Neural crest cell (in vitro differentiated cells): ENCODE results near the gene MAMSTR. TPM values are rescaled to one million over a fixed set of nuclear protein-coding genes. Genes with fewer than 3 reads are reported as not detected.

Experiments used
- DNase-seq: peaks from one replicate; pipeline ENCODE4 v3.0.0; 2021; ENCODE audit warnings: low read depth, mixed read lengths, low spot score
- H3K27ac Mint-ChIP-seq: one replicate; pipeline ENCODE4 v1.8.0; 2021; ENCODE audit warnings: mild to moderate bottlenecking, mixed read lengths; ENCODE audit not compliant: unreplicated experiment
- H3K27me3 Mint-ChIP-seq: 2 replicates; pipeline ENCODE4 v1.8.0; 2021; ENCODE audit warnings: low read depth, mild to moderate bottlenecking, mixed read lengths
- H3K36me3 Mint-ChIP-seq: 2 replicates; pipeline ENCODE4 v1.8.0; 2021; ENCODE audit warnings: low read depth, mild to moderate bottlenecking, mixed read lengths
- H3K4me1 Mint-ChIP-seq: 2 replicates; pipeline ENCODE4 v1.8.0; 2021; ENCODE audit warnings: mixed read lengths
- H3K4me3 Mint-ChIP-seq: one replicate; pipeline ENCODE4 v1.8.0; 2021; ENCODE audit warnings: mild to moderate bottlenecking, mixed read lengths
- H3K9me3 Mint-ChIP-seq: 2 replicates; pipeline ENCODE4 v1.8.0; 2021; ENCODE audit warnings: mixed read lengths
- total RNA-seq: library from RNA; stranded (reverse); gene quantifications from 2 replicates; pipeline ENCODE4 v1.2.1, GENCODE V29; 2021
- TF ChIP-seq, protein P1 (sequence below): fragments of 200-600 bp; sonication (generic); conservative IDR thresholded peaks from 2 replicates; pipeline ENCODE4 v1.5.0; 2021; ENCODE audit warnings: antibody characterized with exemption, mild to moderate bottlenecking

The MAMSTR gene
- total RNA-seq, 1 donor from 2014 or later = 2.4 TPM

DNA sequence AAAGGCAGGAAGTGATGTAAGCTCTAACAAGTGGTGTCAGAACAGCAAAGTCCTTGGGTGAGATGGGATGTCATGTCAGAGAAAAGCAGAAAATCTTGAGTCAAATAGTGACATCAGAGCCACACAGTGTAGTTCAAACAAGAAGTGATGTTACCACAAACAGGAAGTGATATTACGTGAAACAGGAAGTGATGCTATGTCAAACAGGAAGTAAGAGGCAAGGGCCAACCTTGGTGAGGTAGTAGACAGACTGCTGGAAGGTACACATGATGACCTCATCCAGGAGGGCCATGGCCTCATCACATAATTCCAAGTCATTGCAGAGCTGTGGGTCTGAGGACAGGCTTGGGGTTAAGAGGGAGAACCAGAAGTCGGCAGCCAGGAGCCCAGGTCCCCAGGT, 7.0 kb upstream of the MAMSTR start:
- no peak overlapping the region for H3K4me3 Mint-ChIP-seq
- H3K9me3 Mint-ChIP-seq = peaks cover 11% of the 10 kb centered on the region
- H3K27me3 Mint-ChIP-seq = peaks cover 4% of the 10 kb centered on the region
- DNase-seq = no peak
- peaks cover 9% of the 10 kb centered on the region for H3K36me3 Mint-ChIP-seq
- peak overlapping the region; percentile 52 for H3K27ac Mint-ChIP-seq
- TF ChIP-seq, protein P1, sequence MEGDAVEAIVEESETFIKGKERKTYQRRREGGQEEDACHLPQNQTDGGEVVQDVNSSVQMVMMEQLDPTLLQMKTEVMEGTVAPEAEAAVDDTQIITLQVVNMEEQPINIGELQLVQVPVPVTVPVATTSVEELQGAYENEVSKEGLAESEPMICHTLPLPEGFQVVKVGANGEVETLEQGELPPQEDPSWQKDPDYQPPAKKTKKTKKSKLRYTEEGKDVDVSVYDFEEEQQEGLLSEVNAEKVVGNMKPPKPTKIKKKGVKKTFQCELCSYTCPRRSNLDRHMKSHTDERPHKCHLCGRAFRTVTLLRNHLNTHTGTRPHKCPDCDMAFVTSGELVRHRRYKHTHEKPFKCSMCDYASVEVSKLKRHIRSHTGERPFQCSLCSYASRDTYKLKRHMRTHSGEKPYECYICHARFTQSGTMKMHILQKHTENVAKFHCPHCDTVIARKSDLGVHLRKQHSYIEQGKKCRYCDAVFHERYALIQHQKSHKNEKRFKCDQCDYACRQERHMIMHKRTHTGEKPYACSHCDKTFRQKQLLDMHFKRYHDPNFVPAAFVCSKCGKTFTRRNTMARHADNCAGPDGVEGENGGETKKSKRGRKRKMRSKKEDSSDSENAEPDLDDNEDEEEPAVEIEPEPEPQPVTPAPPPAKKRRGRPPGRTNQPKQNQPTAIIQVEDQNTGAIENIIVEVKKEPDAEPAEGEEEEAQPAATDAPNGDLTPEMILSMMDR = no peak
- peaks cover 15% of the 10 kb centered on the region for H3K4me1 Mint-ChIP-seq

DNA sequence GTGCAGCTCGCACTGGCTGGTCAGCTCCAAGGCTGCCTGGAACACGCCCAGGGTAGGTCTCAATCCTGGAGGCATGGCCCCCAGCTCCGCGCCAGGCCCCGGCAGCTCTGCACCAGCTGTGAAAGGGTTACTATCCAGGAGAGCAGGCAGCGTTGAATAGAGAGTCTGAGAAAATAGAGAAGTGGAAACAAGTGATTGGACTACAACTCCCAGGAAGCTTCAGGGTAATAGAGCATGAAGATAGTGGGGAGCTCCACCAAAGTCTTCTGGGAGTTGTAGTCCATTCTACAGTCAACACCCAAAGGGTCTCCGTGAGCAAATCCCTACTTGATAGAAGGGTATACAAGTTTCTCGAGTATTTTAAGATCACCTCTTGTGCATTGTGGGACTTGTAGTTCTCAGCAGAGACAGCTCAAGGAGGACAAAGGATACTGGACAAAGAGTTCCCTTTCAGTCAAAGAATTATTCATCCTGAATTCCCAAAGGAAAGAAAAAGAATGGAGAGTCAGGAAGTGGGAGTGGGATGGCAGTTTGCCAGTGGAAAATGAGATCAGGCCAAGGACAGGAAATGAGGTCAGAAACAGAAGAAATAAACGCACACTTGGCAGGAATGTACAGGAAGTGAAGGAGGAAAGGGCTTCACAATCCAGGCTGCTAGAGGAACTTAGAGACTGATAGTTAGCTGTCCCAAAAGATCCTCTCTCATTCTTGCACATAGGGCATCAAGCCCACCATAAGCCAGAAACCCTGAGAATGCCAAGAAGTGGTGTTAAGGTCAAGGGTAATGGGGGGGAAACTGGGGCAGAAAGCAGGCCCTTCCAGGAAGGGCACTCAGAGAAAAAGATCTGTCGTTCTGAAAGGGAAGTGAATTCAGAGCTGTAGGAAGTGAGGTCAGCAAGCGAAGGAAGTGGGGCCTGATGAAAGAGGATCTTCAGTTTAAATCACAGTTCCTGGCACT, 5.5 kb upstream of the MAMSTR start:
- TF ChIP-seq, protein P1 = no peak
- H3K27me3 Mint-ChIP-seq = no peaks in the 10 kb centered on the region
- peak overlapping the region; percentile 95 for H3K27ac Mint-ChIP-seq
- DNase-seq = no peak
- peaks cover 7% of the 10 kb centered on the region for H3K9me3 Mint-ChIP-seq
- peaks cover 5% of the 10 kb centered on the region for H3K36me3 Mint-ChIP-seq
- peak overlapping the region; percentile 10 for H3K4me3 Mint-ChIP-seq
- peaks cover 27% of the 10 kb centered on the region for H3K4me1 Mint-ChIP-seq

DNA sequence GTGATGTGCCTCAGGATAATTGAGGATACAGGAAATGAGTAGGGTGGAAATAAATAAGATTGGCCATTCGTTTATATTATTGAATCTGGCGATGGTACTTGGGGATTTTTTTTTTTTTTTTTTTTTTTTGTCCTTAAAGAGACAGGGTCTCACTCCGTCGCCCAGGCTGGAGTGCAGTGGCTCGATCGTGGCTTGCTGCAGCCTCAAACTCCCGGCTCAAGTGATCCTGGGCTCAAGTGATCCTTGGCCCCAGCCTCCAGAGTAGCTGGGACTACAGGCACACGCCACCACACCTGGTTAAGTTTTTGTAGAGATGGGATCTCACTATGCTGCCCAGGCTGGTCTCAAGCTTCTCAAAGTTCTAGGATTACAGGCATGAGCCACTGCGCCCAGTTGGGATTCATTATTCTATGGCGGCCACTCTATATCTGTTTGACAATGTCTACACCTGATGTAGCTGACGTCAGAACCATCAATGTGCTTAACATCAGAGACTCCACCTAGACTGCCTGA, 2.7 kb upstream of the MAMSTR start:
- no peak overlapping the region for H3K27ac Mint-ChIP-seq
- TF ChIP-seq, protein P1 = no peak
- H3K9me3 Mint-ChIP-seq = peaks cover 7% of the 10 kb centered on the region
- H3K4me1 Mint-ChIP-seq = peaks cover 45% of the 10 kb centered on the region
- peaks cover 2% of the 10 kb centered on the region for H3K36me3 Mint-ChIP-seq
- H3K4me3 Mint-ChIP-seq = peak overlapping the region; percentile 81
- no peak for DNase-seq
- H3K27me3 Mint-ChIP-seq = no peaks in the 10 kb centered on the region

DNA sequence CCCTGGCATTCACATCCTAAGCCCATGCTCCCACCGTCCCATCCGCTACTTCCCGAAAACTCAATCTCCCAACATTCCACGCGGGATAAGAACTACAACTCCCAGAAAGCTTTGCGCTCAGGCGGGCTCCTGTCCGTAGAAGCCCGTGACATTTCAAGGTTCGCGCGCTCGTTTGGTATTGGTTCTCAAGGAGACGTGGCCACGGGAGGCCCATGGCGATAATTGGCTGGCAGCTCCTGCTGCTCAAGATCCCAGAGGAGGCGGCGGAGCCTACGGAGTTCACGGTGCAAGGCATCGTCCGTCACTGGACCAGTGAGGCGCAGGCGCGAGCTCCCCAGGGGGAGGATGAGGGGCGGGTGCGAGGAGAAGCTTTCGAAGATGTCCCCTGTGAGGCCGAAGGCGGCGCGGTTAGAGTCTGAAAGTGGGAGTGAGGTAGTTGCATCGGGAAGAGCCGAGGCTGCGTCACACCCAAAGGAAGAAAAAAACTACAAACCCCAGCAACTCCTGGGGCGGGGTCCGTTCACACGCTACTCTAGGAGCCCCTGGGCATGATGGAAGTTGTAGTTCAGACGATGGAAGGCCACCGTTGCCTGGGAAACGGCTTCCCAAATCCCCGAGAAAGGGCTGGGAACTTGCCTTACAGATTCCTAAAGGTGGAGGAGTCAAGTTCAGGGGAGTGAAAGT, 1.2 kb upstream of the MAMSTR start:
- peak; percentile 94 for DNase-seq
- TF ChIP-seq, protein P1 = no peak
- Mint-ChIP-seq H3K27ac (peak overlapping the region; percentile 100), H3K27me3 (no peaks in the 10 kb centered on the region), H3K36me3 (peaks cover 2% of the 10 kb centered on the region), H3K4me3 (peak overlapping the region; percentile 93), H3K4me1 (peaks cover 46% of the 10 kb centered on the region), H3K9me3 (peaks cover 3% of the 10 kb centered on the region)

DNA sequence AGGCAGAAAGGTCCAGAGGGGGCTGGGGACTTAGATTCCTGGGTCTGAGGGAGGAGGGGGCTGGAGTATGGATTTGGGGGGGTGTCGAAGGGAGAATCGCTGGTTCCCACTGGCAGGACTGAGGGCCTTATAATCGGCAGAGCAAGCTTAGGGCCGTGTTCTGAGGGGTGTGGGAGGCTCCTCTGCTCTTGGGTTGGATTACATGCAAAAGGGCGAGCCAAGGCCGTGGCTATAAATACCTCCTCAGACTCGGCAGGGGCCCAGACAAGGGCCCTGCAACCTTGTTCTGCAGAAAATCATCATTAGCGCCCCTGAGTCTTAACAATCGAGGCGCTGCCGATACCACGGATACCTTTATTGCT, 707 bp upstream of the MAMSTR start:
- Mint-ChIP-seq H3K4me3 (peak overlapping the region; percentile 93), H3K36me3 (peaks cover 2% of the 10 kb centered on the region), H3K27ac (no peak overlapping the region), H3K4me1 (peaks cover 42% of the 10 kb centered on the region), H3K9me3 (peaks cover 3% of the 10 kb centered on the region), H3K27me3 (no peaks in the 10 kb centered on the region)
- TF ChIP-seq, protein P1 = no peak
- no peak for DNase-seq
